CD4-positive, alpha-beta T cell (primary cell): ENCODE measurements around the gene SS18L1. TPM values are rescaled to one million over a fixed set of nuclear protein-coding genes. Genes with fewer than 3 reads are reported as not detected.

Experiments used
- ATAC-seq: fragments of 200-7000 bp; cut with Tn5 transposase; one replicate; pipeline ENCODE4 v1.10.0; 2022; ENCODE audit warnings: mild to moderate bottlenecking; ENCODE audit not compliant: poor library complexity
- CTCF ChIA-PET: fragments of 350-600 bp; sonication (Branson Sonifier 250); formaldehyde crosslinking; loops from one replicate; lab custom pipeline; 2021; ENCODE audit warnings: antibody characterized with exemption, inconsistent platforms; lab: Charles Lee
- POLR2A ChIA-PET: fragments of 350-600 bp; sonication (Branson Sonifier 250); formaldehyde crosslinking; loops from one replicate; lab custom pipeline; 2021; ENCODE audit warnings: antibody characterized with exemption, inconsistent platforms; lab: Charles Lee
- DNase-seq, 14 experiments: peaks; one replicate each; pipeline ENCODE4 v3.0.0-alpha.2; 2013 to 2020; ENCODE audit warnings: mixed read lengths in 2 of 14
- H3K27ac ChIP-seq, 2 donors: one replicate each; pipeline versions ENCODE4 v1.5.1 to v1.7.0; 2013; ENCODE audit warnings: low read length in 2 of 2, low read depth in 1 of 2, mild to moderate bottlenecking in 1 of 2
- H3K27me3 ChIP-seq, 2 experiments: 1 replicate in 1 of 2; 2 replicates in 1 of 2; pipeline versions ENCODE4 v1.6.1 to v1.7.0; 2013; ENCODE audit warnings: low read length in 2 of 2, control low read depth in 1 of 2, mild to moderate bottlenecking in 1 of 2, moderate library complexity in 1 of 2; ENCODE audit not compliant: insufficient read depth in 2 of 2, control insufficient read depth in 1 of 2
- H3K36me3 ChIP-seq: one replicate; pipeline ENCODE4 v1.6.1; 2013; ENCODE audit warnings: low read length, control low read depth; ENCODE audit not compliant: insufficient read depth
- H3K4me1 ChIP-seq: one replicate; pipeline ENCODE4 v1.6.1; 2013; ENCODE audit warnings: low read length, control low read depth; ENCODE audit not compliant: insufficient read depth
- H3K4me3 ChIP-seq: one replicate; pipeline ENCODE4 v1.5.1; 2013; ENCODE audit warnings: mild to moderate bottlenecking, low read length, moderate library complexity
- H3K9me3 ChIP-seq, 2 experiments: 1 replicate in 1 of 2; 2 replicates in 1 of 2; pipeline versions ENCODE4 v1.6.1 to v1.7.0; 2013; ENCODE audit warnings: low read length in 2 of 2, mild to moderate bottlenecking in 2 of 2, control low read depth in 1 of 2, moderate library complexity in 1 of 2; ENCODE audit not compliant: control insufficient read depth in 1 of 2, insufficient read depth in 1 of 2
- H3K27ac Mint-ChIP-seq: one replicate; pipeline ENCODE4 v1.8.0; 2020; ENCODE audit warnings: mixed read lengths
- H3K27me3 Mint-ChIP-seq: one replicate; pipeline ENCODE4 v1.8.0; 2021; ENCODE audit warnings: mixed read lengths
- H3K36me3 Mint-ChIP-seq: one replicate; pipeline ENCODE4 v1.8.0; 2021; ENCODE audit warnings: low read depth, mixed read lengths
- H3K4me1 Mint-ChIP-seq: one replicate; pipeline ENCODE4 v1.8.0; 2021; ENCODE audit warnings: low read depth, mixed read lengths
- H3K4me3 Mint-ChIP-seq: one replicate; pipeline ENCODE4 v1.8.0; 2020; ENCODE audit warnings: mild to moderate bottlenecking, mixed read lengths
- H3K9me3 Mint-ChIP-seq: one replicate; pipeline ENCODE4 v1.8.0; 2020; ENCODE audit warnings: mixed read lengths
- intact Hi-C, 2 experiments: fragments of 100-400 bp; cut with DNase I in 1 of 2; cut with micrococcal nuclease in 1 of 2; formaldehyde crosslinking; loops; one replicate each; pipeline versions ENCODE4 v1.15.1 to v1.9.0; 2023 to 2025; cut with DNase I, micrococcal nuclease
- total RNA-seq, 174 experiments: library from RNA in 2 of 174; stranded (reverse) in 2 of 174; gene quantifications; one replicate each; pipeline ENCODE4 v1.2.3 and lab custom pipeline; 2021 to 2026
- TF ChIP-seq, protein P1 (sequence below): fragments of 200-600 bp; IDR thresholded peaks from one replicate; pipeline ENCODE4 v1.8.0; 2022; ENCODE audit warnings: antibody characterized with exemption, mild to moderate bottlenecking

Gene SS18L1
- total RNA-seq, 2 experiments from 2014 or later: 12.8 to 13.4 TPM

DNA sequence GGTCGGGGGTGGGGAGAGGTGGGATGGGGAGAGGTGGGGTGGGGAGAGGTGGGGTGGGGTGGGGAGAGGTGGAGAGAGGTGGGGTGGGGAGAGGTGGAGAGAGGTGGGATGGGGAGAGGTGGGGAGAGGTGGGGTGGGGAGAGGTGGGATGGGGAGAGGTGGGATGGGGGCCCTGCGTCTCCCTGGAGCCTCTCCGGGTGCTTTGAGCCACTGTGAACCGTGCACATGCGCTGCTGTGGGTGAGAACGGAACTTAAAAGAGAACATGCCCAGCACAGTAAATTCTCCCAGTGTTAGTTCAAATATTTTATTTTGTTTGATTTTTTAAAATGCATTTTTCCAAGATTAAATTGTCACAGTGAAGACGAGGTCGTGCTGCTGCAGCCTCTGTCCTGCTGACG is 16.7 kb downstream of the SS18L1 start:
- H3K4me1 Mint-ChIP-seq: peaks cover 6% of the 10 kb centered on the region
- H3K27ac Mint-ChIP-seq: no peak overlapping the region
- Histone ChIP-seq H3K4me1 (peaks cover 23% of the 10 kb centered on the region), H3K9me3 (no peaks in the 10 kb centered on the region), H3K27me3 (no peaks in the 10 kb centered on the region), H3K27ac (no peak overlapping the region), H3K36me3 (peaks cover 54% of the 10 kb centered on the region), H3K4me3 (no peak overlapping the region)
- H3K9me3 Mint-ChIP-seq: no peaks in the 10 kb centered on the region
- ATAC-seq (no peak), DNase-seq (no peak)
- intact Hi-C loops: no loop called here
- no peaks in the 10 kb centered on the region for H3K27me3 Mint-ChIP-seq
- no peak overlapping the region for H3K4me3 Mint-ChIP-seq
- CTCF ChIA-PET: no interaction called here
- POLR2A ChIA-PET: no interaction called here
- TF ChIP-seq, protein P1, sequence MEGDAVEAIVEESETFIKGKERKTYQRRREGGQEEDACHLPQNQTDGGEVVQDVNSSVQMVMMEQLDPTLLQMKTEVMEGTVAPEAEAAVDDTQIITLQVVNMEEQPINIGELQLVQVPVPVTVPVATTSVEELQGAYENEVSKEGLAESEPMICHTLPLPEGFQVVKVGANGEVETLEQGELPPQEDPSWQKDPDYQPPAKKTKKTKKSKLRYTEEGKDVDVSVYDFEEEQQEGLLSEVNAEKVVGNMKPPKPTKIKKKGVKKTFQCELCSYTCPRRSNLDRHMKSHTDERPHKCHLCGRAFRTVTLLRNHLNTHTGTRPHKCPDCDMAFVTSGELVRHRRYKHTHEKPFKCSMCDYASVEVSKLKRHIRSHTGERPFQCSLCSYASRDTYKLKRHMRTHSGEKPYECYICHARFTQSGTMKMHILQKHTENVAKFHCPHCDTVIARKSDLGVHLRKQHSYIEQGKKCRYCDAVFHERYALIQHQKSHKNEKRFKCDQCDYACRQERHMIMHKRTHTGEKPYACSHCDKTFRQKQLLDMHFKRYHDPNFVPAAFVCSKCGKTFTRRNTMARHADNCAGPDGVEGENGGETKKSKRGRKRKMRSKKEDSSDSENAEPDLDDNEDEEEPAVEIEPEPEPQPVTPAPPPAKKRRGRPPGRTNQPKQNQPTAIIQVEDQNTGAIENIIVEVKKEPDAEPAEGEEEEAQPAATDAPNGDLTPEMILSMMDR: no peak
- H3K36me3 Mint-ChIP-seq: peaks cover 28% of the 10 kb centered on the region

DNA sequence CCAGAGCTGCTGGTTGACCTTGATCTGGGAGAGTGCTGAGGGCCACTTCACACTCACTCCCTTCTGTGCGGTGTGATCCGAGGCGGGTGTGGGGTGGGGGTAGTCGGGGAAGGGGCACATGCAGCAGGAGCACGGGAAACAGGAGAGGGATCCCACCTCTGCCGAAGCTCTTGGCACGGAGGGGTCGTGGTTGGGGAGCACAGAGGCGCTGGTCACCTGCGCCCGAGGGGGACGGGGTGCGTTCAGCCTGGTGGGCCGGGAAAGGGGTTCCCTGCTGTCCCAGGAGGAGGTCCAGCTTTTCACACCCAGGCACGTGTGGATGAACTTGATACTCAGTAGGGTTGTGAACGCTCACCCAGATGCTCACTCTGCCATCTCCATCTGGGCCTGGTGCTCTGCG is 17.3 kb downstream of the SS18L1 start:
- ChIA-PET CTCF (no interaction called here), POLR2A (no interaction called here)
- Histone ChIP-seq H3K4me1 (peaks cover 23% of the 10 kb centered on the region), H3K27me3 (no peaks in the 10 kb centered on the region), H3K4me3 (no peak overlapping the region), H3K36me3 (peaks cover 56% of the 10 kb centered on the region), H3K9me3 (no peaks in the 10 kb centered on the region), H3K27ac (no peak overlapping the region)
- Mint-ChIP-seq H3K4me1 (peaks cover 5% of the 10 kb centered on the region), H3K27ac (no peak overlapping the region), H3K36me3 (peaks cover 34% of the 10 kb centered on the region), H3K4me3 (no peak overlapping the region), H3K9me3 (no peaks in the 10 kb centered on the region), H3K27me3 (no peaks in the 10 kb centered on the region)
- DNase-seq (no peak), ATAC-seq (no peak)
- intact Hi-C loops: no loop called here
- TF ChIP-seq, protein P1: no peak

- H3K27me3 ChIP-seq: no peaks in the 10 kb centered on the region
- DNase-seq (no peak), ATAC-seq (no peak)
- no peaks in the 10 kb centered on the region for H3K9me3 ChIP-seq
- H3K4me3 ChIP-seq: no peak overlapping the region
- Mint-ChIP-seq H3K36me3 (peaks cover 34% of the 10 kb centered on the region), H3K4me1 (no peaks in the 10 kb centered on the region), H3K27me3 (no peaks in the 10 kb centered on the region), H3K4me3 (no peak overlapping the region), H3K27ac (no peak overlapping the region), H3K9me3 (no peaks in the 10 kb centered on the region)
- CTCF ChIA-PET: no interaction called here
- peaks cover 20% of the 10 kb centered on the region for H3K4me1 ChIP-seq
- TF ChIP-seq, protein P1: no peak
- no peak overlapping the region for H3K27ac ChIP-seq
- intact Hi-C loops: no loop called here
- H3K36me3 ChIP-seq: peaks cover 56% of the 10 kb centered on the region
- POLR2A ChIA-PET: no interaction called here
Measured at GRCh38 chr20:62161347-62161746, 17.8 kb downstream of the SS18L1 start.
